ENCODE results near the gene FLVCR2.

The FLVCR2 gene

DNA sequence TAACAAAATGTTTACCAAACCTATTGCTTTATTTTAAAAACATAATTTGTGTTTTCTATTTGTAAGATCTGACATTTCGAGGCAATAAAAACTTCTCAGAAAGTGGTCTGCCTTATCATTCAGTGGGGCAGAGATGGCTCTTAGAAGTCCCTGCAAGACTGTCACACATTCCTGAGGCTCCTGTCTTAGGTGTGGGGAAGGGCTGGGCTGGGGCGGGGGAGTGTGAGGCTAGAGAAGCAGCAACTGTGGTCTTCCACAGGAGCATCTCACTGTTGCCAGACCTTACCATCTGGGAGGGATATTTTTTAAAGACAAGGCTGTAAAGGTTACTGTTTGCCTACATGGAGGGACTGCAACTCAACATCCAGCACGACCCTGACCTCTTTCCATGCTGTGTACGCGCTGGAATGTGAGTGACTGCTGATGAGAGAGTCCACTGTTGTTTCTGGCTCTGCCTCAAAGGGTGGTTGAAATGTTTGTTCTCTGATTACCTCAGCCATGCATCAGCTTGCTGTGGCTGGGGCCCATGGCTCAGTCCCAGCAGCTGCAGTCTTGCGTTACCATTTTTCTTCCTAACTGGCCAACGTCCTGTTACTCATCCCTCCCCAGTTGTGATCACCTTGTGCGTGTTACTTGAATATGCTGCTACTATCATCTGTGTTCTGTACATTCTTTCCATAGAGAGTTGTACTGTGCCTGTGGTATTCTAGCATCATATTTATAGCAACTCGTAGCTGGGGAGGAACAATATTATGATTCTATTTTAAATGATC, 69.8 kb downstream of the FLVCR2 start:
- TF ChIP-seq MYC (IDR thresholded peaks at IDR 0.05; ENCODE audit: low read depth, low read length): no peak
- TF ChIP-seq, protein P1, sequence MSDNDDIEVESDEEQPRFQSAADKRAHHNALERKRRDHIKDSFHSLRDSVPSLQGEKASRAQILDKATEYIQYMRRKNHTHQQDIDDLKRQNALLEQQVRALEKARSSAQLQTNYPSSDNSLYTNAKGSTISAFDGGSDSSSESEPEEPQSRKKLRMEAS (IDR thresholded peaks at IDR 0.05; ENCODE audit: low read depth, low read length): no peak
- no peak for TF ChIP-seq POLR2A (IDR thresholded peaks at IDR 0.05; ENCODE audit: extremely low read depth, insufficient read length)
- TF ChIP-seq, protein P2, sequence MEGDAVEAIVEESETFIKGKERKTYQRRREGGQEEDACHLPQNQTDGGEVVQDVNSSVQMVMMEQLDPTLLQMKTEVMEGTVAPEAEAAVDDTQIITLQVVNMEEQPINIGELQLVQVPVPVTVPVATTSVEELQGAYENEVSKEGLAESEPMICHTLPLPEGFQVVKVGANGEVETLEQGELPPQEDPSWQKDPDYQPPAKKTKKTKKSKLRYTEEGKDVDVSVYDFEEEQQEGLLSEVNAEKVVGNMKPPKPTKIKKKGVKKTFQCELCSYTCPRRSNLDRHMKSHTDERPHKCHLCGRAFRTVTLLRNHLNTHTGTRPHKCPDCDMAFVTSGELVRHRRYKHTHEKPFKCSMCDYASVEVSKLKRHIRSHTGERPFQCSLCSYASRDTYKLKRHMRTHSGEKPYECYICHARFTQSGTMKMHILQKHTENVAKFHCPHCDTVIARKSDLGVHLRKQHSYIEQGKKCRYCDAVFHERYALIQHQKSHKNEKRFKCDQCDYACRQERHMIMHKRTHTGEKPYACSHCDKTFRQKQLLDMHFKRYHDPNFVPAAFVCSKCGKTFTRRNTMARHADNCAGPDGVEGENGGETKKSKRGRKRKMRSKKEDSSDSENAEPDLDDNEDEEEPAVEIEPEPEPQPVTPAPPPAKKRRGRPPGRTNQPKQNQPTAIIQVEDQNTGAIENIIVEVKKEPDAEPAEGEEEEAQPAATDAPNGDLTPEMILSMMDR (IDR thresholded peaks at IDR 0.05; ENCODE audit: low read depth, low read length): no peak
- DNase-seq (ENCODE audit: low read depth): no peak
- no peak overlapping the region for H3K4me3 ChIP-seq (ENCODE audit: low read depth, low read length)

DNA sequence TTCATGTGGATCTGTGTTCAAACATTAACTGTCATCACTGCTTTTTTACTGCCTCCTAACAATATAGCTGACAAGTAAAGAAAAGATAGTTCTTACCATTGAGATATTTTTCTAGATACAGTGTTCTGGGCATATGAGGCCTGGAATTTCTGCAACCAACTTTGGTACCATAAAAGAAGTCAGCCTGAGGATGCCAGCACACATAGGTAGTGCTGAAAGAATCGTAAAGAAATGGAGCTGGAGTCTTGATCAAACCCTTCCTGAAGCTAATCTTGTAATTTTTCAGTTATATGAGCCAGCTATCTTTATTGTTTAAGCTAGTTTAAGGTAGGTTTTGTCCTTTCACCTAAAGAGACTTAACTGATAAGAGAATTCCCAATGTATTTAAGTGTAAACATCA, 70.9 kb downstream of the FLVCR2 start:
- no peak overlapping the region for H3K4me3 ChIP-seq (ENCODE audit: low read depth, low read length)
- TF ChIP-seq POLR2A (IDR thresholded peaks at IDR 0.05; ENCODE audit: extremely low read depth, insufficient read length) (no peak), MYC (IDR thresholded peaks at IDR 0.05; ENCODE audit: low read depth, low read length) (no peak)
- TF ChIP-seq, protein P1 (IDR thresholded peaks at IDR 0.05; ENCODE audit: low read depth, low read length): no peak
- TF ChIP-seq, protein P2 (IDR thresholded peaks at IDR 0.05; ENCODE audit: low read depth, low read length): no peak

DNA sequence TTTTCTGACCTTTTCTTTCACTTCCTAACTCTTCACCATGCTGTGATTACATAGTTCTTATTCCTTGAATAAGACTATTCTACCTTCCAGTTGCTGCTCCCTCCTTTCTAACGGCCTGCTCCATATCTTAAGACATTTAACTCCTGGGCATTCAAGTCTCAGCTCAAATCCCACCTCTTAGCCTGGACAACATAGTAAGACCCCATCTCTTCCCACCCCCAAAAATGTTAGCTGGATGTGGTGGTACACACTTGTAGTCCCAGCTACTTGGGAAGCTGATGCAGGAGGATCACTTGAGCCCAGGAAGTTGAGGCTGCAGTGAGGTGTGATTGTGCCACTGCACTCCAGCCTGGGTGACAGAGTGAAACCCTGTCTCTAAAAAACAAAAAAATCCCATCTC, 71.4 kb downstream of the FLVCR2 start:
- no peak overlapping the region for H3K4me3 ChIP-seq (ENCODE audit: low read depth, low read length)
- TF ChIP-seq, protein P2 (IDR thresholded peaks at IDR 0.05; ENCODE audit: low read depth, low read length): no peak

More for the DNA sequence above, 70.9 kb downstream of the FLVCR2 start:
- no peak for DNase-seq (ENCODE audit: low read depth)

DNA sequence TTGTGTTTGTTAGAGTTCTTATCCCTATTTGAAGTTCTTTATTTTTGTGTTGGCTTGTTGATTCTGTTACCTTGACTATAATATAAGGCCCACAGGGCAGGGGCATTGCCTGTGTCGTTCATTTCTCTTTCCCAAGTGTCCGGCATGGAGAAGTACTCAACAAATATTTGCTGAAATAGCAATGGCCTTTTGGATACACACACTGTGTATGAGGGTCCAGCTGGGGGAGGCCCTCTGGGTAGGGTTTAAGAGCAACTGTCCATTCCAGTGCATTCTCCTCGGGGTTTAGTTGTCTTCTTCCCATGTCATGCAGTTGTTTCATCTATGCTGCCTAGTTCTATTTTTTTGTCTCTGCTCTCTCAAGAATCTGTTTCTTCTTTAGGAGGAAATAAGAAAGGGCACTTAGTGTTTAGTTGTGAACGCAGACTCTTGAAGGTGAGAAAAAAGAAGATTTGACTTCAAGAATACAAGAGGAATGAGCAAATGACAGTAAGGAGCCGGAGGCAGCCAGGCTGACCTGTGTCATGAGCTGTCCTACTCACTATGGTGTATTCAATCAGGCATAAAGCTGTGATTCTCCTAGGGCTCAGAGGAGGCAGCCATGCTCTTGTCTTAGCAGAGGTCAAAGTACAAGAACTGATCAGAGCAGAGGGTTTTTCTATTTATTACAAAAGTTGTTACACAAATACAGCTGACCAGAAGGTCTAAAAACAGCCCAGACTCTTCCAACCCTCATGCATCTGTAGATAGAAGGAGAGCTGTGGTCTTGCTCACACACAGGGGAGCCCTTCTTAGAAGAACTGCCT, 72.0 kb downstream of the FLVCR2 start:
- DNase-seq (ENCODE audit: low read depth): no peak
- H3K4me3 ChIP-seq (ENCODE audit: low read depth, low read length): no peak overlapping the region
- TF ChIP-seq, protein P1 (IDR thresholded peaks at IDR 0.05; ENCODE audit: low read depth, low read length): no peak
- TF ChIP-seq POLR2A (IDR thresholded peaks at IDR 0.05; ENCODE audit: extremely low read depth, insufficient read length) (no peak), MYC (IDR thresholded peaks at IDR 0.05; ENCODE audit: low read depth, low read length) (no peak)
- TF ChIP-seq, protein P2 (IDR thresholded peaks at IDR 0.05; ENCODE audit: low read depth, low read length): no peak

More for the DNA sequence above, 71.4 kb downstream of the FLVCR2 start:
- no peak for DNase-seq (ENCODE audit: low read depth)

DNA sequence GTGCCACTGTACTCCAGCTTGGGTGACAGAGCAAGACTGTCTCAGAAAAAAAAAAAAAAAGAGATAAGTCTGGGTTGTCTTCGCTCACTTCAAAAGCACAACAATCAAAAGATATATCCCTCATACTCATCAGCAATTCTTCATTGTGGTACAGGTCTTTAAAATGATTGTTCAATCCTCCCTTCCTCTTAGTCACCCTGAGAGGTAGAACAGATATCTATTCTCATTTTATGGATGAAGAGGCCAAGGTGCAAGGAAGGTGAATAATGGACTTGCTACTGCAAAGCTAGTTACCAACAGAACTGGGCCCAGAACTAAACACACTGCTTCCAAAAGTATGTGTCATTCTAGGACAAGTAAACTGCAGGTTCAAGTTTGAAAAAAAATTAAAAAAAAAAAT, 75.1 kb downstream of the FLVCR2 start:
- no peak for DNase-seq (ENCODE audit: low read depth)
- H3K4me3 ChIP-seq (ENCODE audit: low read depth, low read length): no peak overlapping the region
- TF ChIP-seq, protein P2 (IDR thresholded peaks at IDR 0.05; ENCODE audit: low read depth, low read length): no peak
